ENCODE results near the gene MPG. TPM values are rescaled to one million over a fixed set of nuclear protein-coding genes. Genes with fewer than 3 reads are reported as not detected.

The MPG gene
- total RNA-seq, 1 experiment from 2014 or later = 85.7 TPM

GRCh38 chr16:96935-97381, 18.9 kb downstream of the MPG start:
- ATAC-seq = peak; percentile 84
- H3K9me3 ChIP-seq (ENCODE audit: control insufficient read depth, insufficient read depth, low read depth, low read length) = no peaks in the 10 kb centered on the region
- H3K4me3 ChIP-seq (ENCODE audit: low read depth in 2 of 2, low read length in 2 of 2) = no peak overlapping the region
- no TSS peak for BruUV-seq (replicated peaks)
- TF ChIP-seq TCF7L2 (IDR thresholded peaks at IDR 0.05; ENCODE audit: low read depth, low read length) (no peak), REST (IDR thresholded peaks at IDR 0.05; ENCODE audit: insufficient read depth in 1 of 2, low read depth in 2 of 2, low read length in 1 of 2) (no peak), CTCF (IDR thresholded peaks at IDR 0.05) (peak; percentile 99), SIN3A (IDR thresholded peaks at IDR 0.05; ENCODE audit: borderline replicate concordance, insufficient read depth, low read depth, low read length) (no peak), POLR2AphosphoS5 (IDR thresholded peaks at IDR 0.05; ENCODE audit: low read depth, low read length) (no peak)
- no peak overlapping the region for H3K27ac ChIP-seq (ENCODE audit: low read length)
- no peaks in the 10 kb centered on the region for H3K27me3 ChIP-seq (ENCODE audit: control insufficient read depth, insufficient read depth, low read length)
- H3K4me1 ChIP-seq (ENCODE audit: control insufficient read depth, insufficient read depth, low read length) = 0 out of 2 replicates have a peak, but pooled peaks cover 2% of the 10 kb centered on the region
- peak; percentile 60 for DNase-seq (ENCODE audit: low read depth, low spot score)
- in situ Hi-C loops (cut with HindIII; ENCODE audit: low pct_unique_long_range_greater_than_20kb, low sequenced_read_pairs) (no loop called here), intact Hi-C loops (cut with micrococcal nuclease; ENCODE audit: unreplicated experiment) (loop anchor here (2.0 kb wide), 1 partner anchor 32 kb away; no protein-coding TSS in a partner anchor)
- POLR2A ChIA-PET = no interaction called here
- CTCF ChIA-PET = interaction anchor here (0.5 to 2.1 kb wide), 11 partner anchors 10 to 256 kb away, joined by 3 to 16 read pairs (median 4); partner anchors contain the start of gene AXIN1
- no peaks in the 10 kb centered on the region for H3K36me3 ChIP-seq (ENCODE audit: control insufficient read depth, insufficient read depth, low read length)

DNA sequence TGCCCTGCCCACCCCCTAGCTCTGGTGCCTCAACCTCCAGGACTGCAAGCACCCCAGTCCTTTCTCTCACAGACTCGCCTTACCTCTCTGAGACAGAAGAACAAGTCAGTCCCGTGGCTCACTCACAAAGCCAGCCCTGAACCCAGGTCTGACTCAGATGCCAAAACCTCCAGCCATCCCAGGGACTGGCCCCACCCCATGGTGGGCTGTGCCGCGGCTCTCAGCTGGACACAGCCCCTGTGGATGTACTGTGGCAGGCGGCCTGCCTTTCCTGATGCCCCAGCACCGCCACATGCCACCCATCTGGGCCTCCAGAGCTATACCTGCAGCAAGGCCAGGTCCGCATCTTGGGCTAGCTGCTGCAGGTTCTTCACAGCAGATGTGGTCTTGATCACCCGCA, 19.8 kb downstream of the MPG start:
- Histone ChIP-seq H3K4me3 (ENCODE audit: low read depth in 2 of 2, low read length in 2 of 2) (no peak overlapping the region), H3K36me3 (ENCODE audit: control insufficient read depth, insufficient read depth, low read length) (no peaks in the 10 kb centered on the region), H3K27me3 (ENCODE audit: control insufficient read depth, insufficient read depth, low read length) (no peaks in the 10 kb centered on the region), H3K27ac (ENCODE audit: low read length) (no peak overlapping the region), H3K9me3 (ENCODE audit: control insufficient read depth, insufficient read depth, low read depth, low read length) (no peaks in the 10 kb centered on the region), H3K4me1 (ENCODE audit: control insufficient read depth, insufficient read depth, low read length) (0 out of 2 replicates have a peak, but pooled peaks cover 2% of the 10 kb centered on the region)
- ChIA-PET CTCF (interaction anchor here (1.1 to 2.1 kb wide), 2 partner anchors 32 to 80 kb away, joined by 4 to 16 read pairs; no protein-coding TSS in a partner anchor), POLR2A (no interaction called here)
- no peak for TF ChIP-seq POLR2AphosphoS5 (IDR thresholded peaks at IDR 0.05; ENCODE audit: low read depth, low read length)
- TF ChIP-seq REST (IDR thresholded peaks at IDR 0.05; ENCODE audit: insufficient read depth in 1 of 2, low read depth in 2 of 2, low read length in 1 of 2) = no peak
- no peak for TF ChIP-seq CTCF (IDR thresholded peaks at IDR 0.05)
- no peak for TF ChIP-seq SIN3A (IDR thresholded peaks at IDR 0.05; ENCODE audit: borderline replicate concordance, insufficient read depth, low read depth, low read length)
- no peak for TF ChIP-seq TCF7L2 (IDR thresholded peaks at IDR 0.05; ENCODE audit: low read depth, low read length)
- intact Hi-C loops (cut with micrococcal nuclease; ENCODE audit: unreplicated experiment) = loop anchor here (2.0 kb wide), 1 partner anchor 33 kb away; no protein-coding TSS in a partner anchor
- no peak for ATAC-seq
- no peak for DNase-seq (ENCODE audit: low read depth, low spot score)
- in situ Hi-C loops (cut with HindIII; ENCODE audit: low pct_unique_long_range_greater_than_20kb, low sequenced_read_pairs) = no loop called here
- BruUV-seq (replicated peaks) = no TSS peak
